H1 (cell line): Measurements from ENCODE around the gene GPC6. TPM values are rescaled to one million over a fixed set of nuclear protein-coding genes. Genes with fewer than 3 reads are reported as not detected.

Experiments used
- CTCF ChIA-PET: fragments of 300-600 bp; sonication (Branson Sonifier 250); formaldehyde crosslinking; loops from one replicate; lab custom pipeline; 2021; ENCODE audit not compliant: partially characterized antibody; lab: Charles Lee
- POLR2A ChIA-PET: fragments of 300-600 bp; sonication (Branson Sonifier 250); formaldehyde crosslinking; loops from one replicate; lab custom pipeline; 2021; ENCODE audit warnings: inconsistent platforms; ENCODE audit not compliant: partially characterized antibody; lab: Charles Lee
- DNase-seq, 2 experiments: peaks; one replicate each; pipeline versions ENCODE4 v3.0.0 to v3.0.0-alpha.2; 2010 to 2022; ENCODE audit warnings: low spot score in 2 of 2, low read depth in 1 of 2, mixed read lengths in 1 of 2
- FAIRE-seq: peaks from 2 replicates; lab custom pipeline; 2011; peaks lifted over from hg19 to GRCh38; lab: Jason Lieb, UNC
- H2AFZ ChIP-seq: 2 replicates; pipeline ENCODE4 v1.8.1; 2012; ENCODE audit warnings: low read length, inconsistent platforms
- H2AK5ac ChIP-seq: 2 replicates; pipeline ENCODE4 v1.6.1; 2013; ENCODE audit warnings: low read depth, low read length
- H2BK120ac ChIP-seq: replicated peaks from 2 replicates; pipeline ENCODE3; 2013; ENCODE audit warnings: low read depth, low read length, inconsistent platforms
- H2BK12ac ChIP-seq: 2 replicates; pipeline ENCODE4 v1.6.1; 2013; ENCODE audit warnings: low read depth, low read length
- H2BK15ac ChIP-seq: 2 replicates; pipeline ENCODE4 v1.6.1; 2013; ENCODE audit warnings: low read length
- H2BK20ac ChIP-seq: 2 replicates; pipeline ENCODE4 v1.6.1; 2013; ENCODE audit warnings: low read length
- H2BK5ac ChIP-seq: 2 replicates; pipeline ENCODE4 v1.6.1; 2013; ENCODE audit warnings: low read depth, low read length
- H3K14ac ChIP-seq: 2 replicates; pipeline ENCODE4 v1.6.1; 2013; ENCODE audit warnings: inconsistent platforms; ENCODE audit not compliant: insufficient read length
- H3K18ac ChIP-seq: 2 replicates; pipeline ENCODE4 v1.6.1; 2013; ENCODE audit warnings: low read length; ENCODE audit errors: extremely low read depth
- H3K23ac ChIP-seq: 2 replicates; pipeline ENCODE4 v1.6.1; 2013; ENCODE audit warnings: inconsistent platforms; ENCODE audit not compliant: insufficient read length
- H3K23me2 ChIP-seq: 2 replicates; pipeline ENCODE4 v1.6.1; 2013; ENCODE audit warnings: low read depth, low read length
- H3K27ac ChIP-seq: 2 replicates; pipeline ENCODE4 v1.6.1; 2011; ENCODE audit warnings: low read depth, low read length, inconsistent platforms
- H3K27me3 ChIP-seq, 4 experiments: replicated peaks in 1 of 4; 1 replicate in 1 of 4; 2 replicates in 3 of 4; pipeline versions ENCODE4 v1.6.1 to v1.8.1; 2011 to 2013; ENCODE audit warnings: low read length in 3 of 4, mild to moderate bottlenecking in 3 of 4, inconsistent platforms in 2 of 4, mixed read lengths in 2 of 4, moderate library complexity in 1 of 4; ENCODE audit not compliant: control insufficient read depth in 3 of 4, insufficient read depth in 3 of 4; ENCODE audit errors: extremely low read depth in 1 of 4
- H3K36me3 ChIP-seq, 4 experiments: 2 replicates each; pipeline versions ENCODE4 v1.6.1 to v1.8.1; 2011 to 2013; ENCODE audit warnings: mild to moderate bottlenecking in 4 of 4, low read length in 3 of 4, moderate library complexity in 2 of 4, control low read depth in 1 of 4, inconsistent platforms in 1 of 4; ENCODE audit not compliant: insufficient read depth in 4 of 4, control insufficient read depth in 2 of 4
- H3K4ac ChIP-seq: replicated peaks from 2 replicates; pipeline ENCODE3; 2013; ENCODE audit warnings: low read length, low read depth, mixed read lengths, inconsistent platforms; ENCODE audit not compliant: insufficient read length
- H3K4me1 ChIP-seq, 4 experiments: replicated peaks in 1 of 4; 1 replicate in 1 of 4; 2 replicates in 3 of 4; pipeline versions ENCODE4 v1.6.1 to v1.8.1; 2011 to 2013; ENCODE audit warnings: low read length in 3 of 4, inconsistent platforms in 2 of 4, mixed read lengths in 1 of 4; ENCODE audit not compliant: insufficient read depth in 4 of 4, control insufficient read depth in 3 of 4
- H3K4me2 ChIP-seq, 2 experiments: 2 replicates each; pipeline versions ENCODE4 v1.6.1 to v1.8.1; 2011 to 2013; ENCODE audit warnings: low read depth in 2 of 2, low read length in 2 of 2, control low read depth in 1 of 2, inconsistent platforms in 1 of 2, mild to moderate bottlenecking in 1 of 2; ENCODE audit not compliant: insufficient read depth in 1 of 2
- H3K4me3 ChIP-seq, 4 experiments: fragments of 200-600, 300-600 bp in 1 of 4; sonication (generic), shearing (Covaris generic), sonication (Bioruptor Twin) in 1 of 4; 2 replicates each; pipeline versions ENCODE4 v1.5.1 to v1.8.1; 2011 to 2016; ENCODE audit warnings: low read length in 4 of 4, low read depth in 3 of 4, control low read depth in 2 of 4, inconsistent platforms in 2 of 4, mild to moderate bottlenecking in 2 of 4, mixed read lengths in 1 of 4, moderate library complexity in 1 of 4; ENCODE audit not compliant: insufficient read depth in 2 of 4; ENCODE audit errors: extremely low read depth in 1 of 4
- H3K56ac ChIP-seq: replicated peaks from 2 replicates; pipeline ENCODE3; 2013; ENCODE audit warnings: low read depth, mild to moderate bottlenecking, mixed read lengths, low read length, inconsistent platforms; ENCODE audit not compliant: insufficient read length
- H3K79me1 ChIP-seq: 2 replicates; pipeline ENCODE4 v1.6.1; 2013; ENCODE audit warnings: low read depth, low read length, control low read depth
- H3K79me2 ChIP-seq, 2 experiments: 2 replicates each; pipeline versions ENCODE4 v1.6.1 to v1.8.1; 2012 to 2013; ENCODE audit warnings: low read length in 2 of 2, mild to moderate bottlenecking in 2 of 2, inconsistent platforms in 1 of 2; ENCODE audit not compliant: insufficient read depth in 2 of 2, control insufficient read depth in 1 of 2
- H3K9ac ChIP-seq, 4 experiments: replicated peaks in 1 of 4; 1 replicate in 1 of 4; 2 replicates in 3 of 4; pipeline versions ENCODE4 v1.6.1 to v1.8.1; 2011 to 2013; ENCODE audit warnings: low read depth in 3 of 4, low read length in 3 of 4, control low read depth in 2 of 4, mild to moderate bottlenecking in 2 of 4, moderate library complexity in 2 of 4, inconsistent platforms in 1 of 4; ENCODE audit errors: extremely low read depth in 1 of 4
- H3K9me3 ChIP-seq, 2 experiments: 2 replicates each; pipeline versions ENCODE4 v1.6.1 to v1.8.1; 2012 to 2013; ENCODE audit warnings: mild to moderate bottlenecking in 2 of 2, moderate library complexity in 2 of 2, control low read depth in 1 of 2, inconsistent platforms in 1 of 2, low read depth in 1 of 2, low read length in 1 of 2, mixed read lengths in 1 of 2; ENCODE audit not compliant: insufficient read depth in 2 of 2
- H4K20me1 ChIP-seq, 2 experiments: replicated peaks in 1 of 2; 2 replicates each; pipeline versions ENCODE3 to v1.8.1; 2011 to 2013; ENCODE audit warnings: inconsistent platforms in 2 of 2, low read length in 2 of 2, mild to moderate bottlenecking in 1 of 2; ENCODE audit not compliant: insufficient read depth in 2 of 2, control insufficient read depth in 1 of 2
- H4K5ac ChIP-seq: 2 replicates; pipeline ENCODE4 v1.6.1; 2013; ENCODE audit warnings: low read length, low read depth, mixed read lengths, inconsistent platforms; ENCODE audit not compliant: insufficient read length
- H4K8ac ChIP-seq: 2 replicates; pipeline ENCODE4 v1.8.0; 2013; ENCODE audit warnings: mild to moderate bottlenecking, moderate library complexity, low read length, inconsistent platforms; ENCODE audit not compliant: insufficient read depth; ENCODE audit errors: extremely low read depth
- H4K91ac ChIP-seq: replicated peaks from 2 replicates; pipeline ENCODE3; 2013; ENCODE audit warnings: low read length, mixed read lengths, inconsistent platforms; ENCODE audit not compliant: insufficient read length
- WGBS, 2 experiments: shearing (Covaris generic) in 1 of 2; methylation state at CpG; one replicate each; pipeline versions ENCODE4 v1.1.6 to v1.1.7; 2013 to 2015; ENCODE audit warnings: low lambda C conversion rate in 2 of 2, mixed read lengths in 2 of 2, inconsistent platforms in 1 of 2, low coverage in 1 of 2, missing lambda C conversion rate in 1 of 2; ENCODE audit not compliant: insufficient replicate concordance in 2 of 2, insufficient coverage in 1 of 2, insufficient read length in 1 of 2; ENCODE audit errors: extremely low coverage in 1 of 2, missing lambda C conversion rate in 1 of 2; 5-methylcytosine and 5-hydroxymethylcytosine counted together
- polyA plus RNA-seq, 7 experiments: library from polyadenylated mRNA; depleted of rRNA in 3 of 7; stranded (reverse) in 5 of 7; unstranded in 2 of 7; fragments of >200 nt in 5 of 7; fragments of 200-250 nt in 2 of 7; gene quantifications; 1 replicate in 5 of 7; 2 replicates in 1 of 7; 4 replicates in 1 of 7; pipeline versions ENCODE4 v1.2.1 to v1.2.3, GENCODE V29; 2011 to 2013; ENCODE audit warnings: missing spikeins in 2 of 7, mixed read lengths in 2 of 7
- total RNA-seq: library from RNA; stranded (reverse); fragmentation: NEBNext Ultra II Directional; extraction: Animal tissue kit (Norgen Biotek cat#: 25700); gene quantifications from 2 replicates; pipeline ENCODE4 v1.2.1, GENCODE V29; 2021
- TF ChIP-seq, protein P1 (sequence below), 3 experiments: IDR thresholded peaks; 1 replicate in 2 of 3; 2 replicates in 1 of 3; pipeline versions ENCODE4 v1.5.1 to v1.6.1; 2011; ENCODE audit warnings: low read length in 3 of 3, mild to moderate bottlenecking in 3 of 3, inconsistent platforms in 2 of 3, low read depth in 1 of 3, moderate library complexity in 1 of 3; ENCODE audit not compliant: insufficient read depth in 1 of 3; ENCODE audit errors: control extremely low read depth in 1 of 3

GPC6 gene
- total and polyA plus RNA-seq, 2 of the 8 experiments (the other 6 are each of a cell fraction or from before 2014, with no cell fraction given) = 5.4 to 12.0 TPM

DNA sequence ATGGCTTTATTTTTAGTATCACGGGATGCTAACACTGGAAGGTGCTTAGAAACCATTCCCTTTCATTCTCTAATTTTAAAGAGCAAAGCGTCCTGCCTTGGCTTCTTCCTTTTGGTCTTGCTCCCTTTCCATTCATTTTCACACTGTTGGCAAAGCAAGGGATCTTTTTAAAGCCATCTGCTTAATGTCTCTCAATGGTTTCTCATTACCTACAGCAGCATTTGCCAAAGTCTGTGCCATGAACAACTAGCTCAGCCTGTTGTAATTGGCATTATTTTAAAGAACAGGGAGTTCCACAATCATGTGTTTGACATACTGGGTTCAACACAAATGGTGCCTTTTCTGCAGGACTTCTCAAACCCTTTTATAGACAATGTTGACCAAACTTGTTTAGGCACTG is 444.3 kb downstream of the GPC6 start:
- Histone ChIP-seq H2BK120ac (no peak overlapping the region), H3K56ac (no peak overlapping the region)
- TF ChIP-seq, protein P1, sequence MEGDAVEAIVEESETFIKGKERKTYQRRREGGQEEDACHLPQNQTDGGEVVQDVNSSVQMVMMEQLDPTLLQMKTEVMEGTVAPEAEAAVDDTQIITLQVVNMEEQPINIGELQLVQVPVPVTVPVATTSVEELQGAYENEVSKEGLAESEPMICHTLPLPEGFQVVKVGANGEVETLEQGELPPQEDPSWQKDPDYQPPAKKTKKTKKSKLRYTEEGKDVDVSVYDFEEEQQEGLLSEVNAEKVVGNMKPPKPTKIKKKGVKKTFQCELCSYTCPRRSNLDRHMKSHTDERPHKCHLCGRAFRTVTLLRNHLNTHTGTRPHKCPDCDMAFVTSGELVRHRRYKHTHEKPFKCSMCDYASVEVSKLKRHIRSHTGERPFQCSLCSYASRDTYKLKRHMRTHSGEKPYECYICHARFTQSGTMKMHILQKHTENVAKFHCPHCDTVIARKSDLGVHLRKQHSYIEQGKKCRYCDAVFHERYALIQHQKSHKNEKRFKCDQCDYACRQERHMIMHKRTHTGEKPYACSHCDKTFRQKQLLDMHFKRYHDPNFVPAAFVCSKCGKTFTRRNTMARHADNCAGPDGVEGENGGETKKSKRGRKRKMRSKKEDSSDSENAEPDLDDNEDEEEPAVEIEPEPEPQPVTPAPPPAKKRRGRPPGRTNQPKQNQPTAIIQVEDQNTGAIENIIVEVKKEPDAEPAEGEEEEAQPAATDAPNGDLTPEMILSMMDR (IDR thresholded peaks at IDR 0.05; ENCODE audit: control extremely low read depth in 1 of 3, insufficient read depth in 1 of 3, low read depth in 1 of 3, low read length in 3 of 3) = no peak
- TF ChIP-seq, all 59 proteins: peak for 0
- CTCF ChIA-PET = interaction anchor here (0.7 kb wide), 1 partner anchor 311 kb away, joined by 3 read pairs; no protein-coding TSS in a partner anchor
- H4K5ac ChIP-seq = no peak overlapping the region
- no peaks in the 10 kb centered on the region for H4K20me1 ChIP-seq
- H3K9ac ChIP-seq = no peak overlapping the region
- H3K36me3 ChIP-seq = no peaks in the 10 kb centered on the region
- WGBS, 2 experiments = 86% methylated on average over 2 of the region's 2 CpGs; no CpG with 5 or more reads in 1 of the 2 experiments
- H3K18ac ChIP-seq = no peak overlapping the region
- no peak overlapping the region for H3K4me3 ChIP-seq
- no peak overlapping the region for H2AK5ac ChIP-seq
- H3K79me1 ChIP-seq = no peaks in the 10 kb centered on the region
- H3K9me3 ChIP-seq = peaks cover 0 to 3% of the 10 kb centered on the region in 2 experiments; a peak in 1 of 4 replicates
- H3K79me2 ChIP-seq = no peaks in the 10 kb centered on the region
- H2BK20ac ChIP-seq = no peak overlapping the region
- H3K27ac ChIP-seq = no peak overlapping the region
- H3K4me1 ChIP-seq = no peaks in the 10 kb centered on the region
- no peak overlapping the region for H2AFZ ChIP-seq
- no peak overlapping the region for H3K23ac ChIP-seq
- H3K27me3 ChIP-seq = peaks cover 0 to 2% (median 0%) of the 10 kb centered on the region in 4 experiments; a peak in 1 of 7 replicates
- no peak overlapping the region for H4K8ac ChIP-seq
- H2BK5ac ChIP-seq = no peak overlapping the region
- no peak overlapping the region for H3K4me2 ChIP-seq
- POLR2A ChIA-PET = no interaction called here
- no peak overlapping the region for H4K91ac ChIP-seq
- no peak overlapping the region for H2BK12ac ChIP-seq
- no peak for FAIRE-seq
- no peaks in the 10 kb centered on the region for H3K23me2 ChIP-seq
- H3K14ac ChIP-seq = no peak overlapping the region
- no peak overlapping the region for H2BK15ac ChIP-seq
- no peak overlapping the region for H3K4ac ChIP-seq
- DNase-seq = no peak
